H9 (cell line): Measurements from ENCODE around the gene PMEPA1. TPM values are rescaled to one million over a fixed set of nuclear protein-coding genes. Genes with fewer than 3 reads are reported as not detected.

Source experiments
- DNase-seq: peaks from one replicate; pipeline ENCODE4 v3.0.0-alpha.2; 2017
- H2AFZ ChIP-seq: one replicate; pipeline ENCODE4 v1.6.1; 2013; ENCODE audit warnings: mild to moderate bottlenecking, low read length, control low read depth, moderate library complexity
- H2AK5ac ChIP-seq: 2 replicates; pipeline ENCODE4 v1.6.1; 2013; ENCODE audit warnings: low read length, control low read depth, mixed read lengths; ENCODE audit not compliant: insufficient read length
- H2BK120ac ChIP-seq: one replicate; pipeline ENCODE4 v1.6.1; 2013; ENCODE audit warnings: low read depth, mild to moderate bottlenecking, low read length, control low read depth, inconsistent platforms; ENCODE audit not compliant: poor library complexity, severe bottlenecking
- H2BK12ac ChIP-seq: 2 replicates; pipeline ENCODE4 v1.6.1; 2013; ENCODE audit warnings: low read length, control low read depth, mixed read lengths, low read depth; ENCODE audit not compliant: insufficient read length
- H2BK15ac ChIP-seq: 2 replicates; pipeline ENCODE4 v1.6.1; 2013; ENCODE audit warnings: low read depth, low read length, control low read depth
- H2BK20ac ChIP-seq: one replicate; pipeline ENCODE4 v1.6.1; 2013; ENCODE audit warnings: low read depth, mild to moderate bottlenecking, low read length, control low read depth, inconsistent platforms; ENCODE audit not compliant: poor library complexity, severe bottlenecking
- H2BK5ac ChIP-seq: 2 replicates; pipeline ENCODE4 v1.6.1; 2013; ENCODE audit warnings: low read length, control low read depth, mixed read lengths; ENCODE audit not compliant: insufficient read length
- H3K14ac ChIP-seq: 2 replicates; pipeline ENCODE4 v1.6.1; 2013; ENCODE audit warnings: low read length, control low read depth; ENCODE audit not compliant: insufficient read depth
- H3K18ac ChIP-seq: 2 replicates; pipeline ENCODE4 v1.6.1; 2013; ENCODE audit warnings: low read depth, mild to moderate bottlenecking, mixed read lengths, low read length, control low read depth; ENCODE audit not compliant: insufficient read length
- H3K23ac ChIP-seq: 2 replicates; pipeline ENCODE4 v1.6.1; 2013; ENCODE audit warnings: low read length, control low read depth, mixed read lengths, low read depth; ENCODE audit not compliant: insufficient read length
- H3K23me2 ChIP-seq: 2 replicates; pipeline ENCODE4 v1.6.1; 2013; ENCODE audit warnings: low read depth, mild to moderate bottlenecking, mixed read lengths, low read length, control low read depth; ENCODE audit not compliant: insufficient read length, poor library complexity, severe bottlenecking
- H3K27ac ChIP-seq: 2 replicates; pipeline ENCODE4 v1.5.1; 2013; ENCODE audit warnings: low read length, control low read depth, mixed read lengths, low read depth; ENCODE audit not compliant: insufficient read length
- H3K27me3 ChIP-seq: 2 replicates; pipeline ENCODE4 v1.6.1; 2013; ENCODE audit warnings: low read length, control low read depth, inconsistent platforms; ENCODE audit not compliant: insufficient read depth
- H3K4ac ChIP-seq: 2 replicates; pipeline ENCODE4 v1.6.1; 2013; ENCODE audit warnings: low read depth, mild to moderate bottlenecking, control low read depth, inconsistent platforms, low read length, moderate library complexity
- H3K4me1 ChIP-seq: 2 replicates; pipeline ENCODE4 v1.6.1; 2013; ENCODE audit warnings: low read length, control low read depth, inconsistent platforms; ENCODE audit not compliant: insufficient read depth
- H3K4me2 ChIP-seq: 2 replicates; pipeline ENCODE4 v1.6.1; 2013; ENCODE audit warnings: low read length, control low read depth, mixed read lengths; ENCODE audit not compliant: insufficient read length, insufficient read depth
- H3K56ac ChIP-seq: 2 replicates; pipeline ENCODE4 v1.6.1; 2013; ENCODE audit warnings: low read depth, mild to moderate bottlenecking, mixed read lengths, low read length, control low read depth; ENCODE audit not compliant: insufficient read length
- H3K79me1 ChIP-seq: 2 replicates; pipeline ENCODE4 v1.6.1; 2013; ENCODE audit warnings: low read depth, mild to moderate bottlenecking, moderate library complexity, low read length, control low read depth, inconsistent platforms; ENCODE audit not compliant: insufficient read depth, poor library complexity, severe bottlenecking
- H3K79me2 ChIP-seq: 2 replicates; pipeline ENCODE4 v1.6.1; 2013; ENCODE audit warnings: low read length, control low read depth, inconsistent platforms; ENCODE audit not compliant: insufficient read depth
- H3K9ac ChIP-seq: 2 replicates; pipeline ENCODE4 v1.6.1; 2013; ENCODE audit warnings: low read length, control low read depth, mixed read lengths; ENCODE audit not compliant: insufficient read length; ENCODE audit errors: extremely low read depth
- H3K9me3 ChIP-seq: one replicate; pipeline ENCODE4 v1.6.1; 2013; ENCODE audit warnings: low read depth, low read length, inconsistent platforms; ENCODE audit not compliant: control insufficient read depth
- H3T11ph ChIP-seq: one replicate; pipeline ENCODE4 v1.6.1; 2013; ENCODE audit warnings: mild to moderate bottlenecking, low read length, control low read depth, inconsistent platforms
- H4K20me1 ChIP-seq: one replicate; pipeline ENCODE4 v1.6.1; 2013; ENCODE audit not compliant: control insufficient read depth, insufficient read length, insufficient read depth
- H4K5ac ChIP-seq: 2 replicates; pipeline ENCODE4 v1.6.1; 2013; ENCODE audit warnings: low read depth, mild to moderate bottlenecking, mixed read lengths, low read length, control low read depth; ENCODE audit not compliant: insufficient read length
- H4K8ac ChIP-seq: replicated peaks from 2 replicates; pipeline ENCODE4 v1.6.1; 2013; ENCODE audit warnings: low read length, control low read depth, mixed read lengths, low read depth; ENCODE audit not compliant: insufficient read length
- H4K91ac ChIP-seq: 2 replicates; pipeline ENCODE4 v1.6.1; 2013; ENCODE audit warnings: low read depth, mild to moderate bottlenecking, moderate library complexity, mixed read lengths, low read length, control low read depth; ENCODE audit not compliant: insufficient read length
- H3K27ac Mint-ChIP-seq, 3 experiments: 2 replicates in 2 of 3; 3 replicates in 1 of 3; pipeline ENCODE4 v1.8.0; 2020 to 2021; ENCODE audit warnings: mixed read lengths in 3 of 3, mild to moderate bottlenecking in 1 of 3, moderate library complexity in 1 of 3
- H3K27me3 Mint-ChIP-seq: 2 replicates; pipeline ENCODE4 v1.8.0; 2021; ENCODE audit warnings: low read depth, mild to moderate bottlenecking, moderate library complexity, mixed read lengths
- H3K36me3 Mint-ChIP-seq, 3 experiments: 2 replicates in 2 of 3; 3 replicates in 1 of 3; pipeline ENCODE4 v1.8.0; 2020 to 2021; ENCODE audit warnings: low read depth in 3 of 3, mixed read lengths in 3 of 3; ENCODE audit not compliant: insufficient read depth in 1 of 3
- H3K4me1 Mint-ChIP-seq, 2 experiments: 2 replicates each; pipeline ENCODE4 v1.8.0; 2020; ENCODE audit warnings: mixed read lengths in 2 of 2
- H3K4me3 Mint-ChIP-seq, 2 experiments: 2 replicates in 1 of 2; 3 replicates in 1 of 2; pipeline ENCODE4 v1.8.0; 2020 to 2021; ENCODE audit warnings: mild to moderate bottlenecking in 2 of 2, mixed read lengths in 2 of 2, moderate library complexity in 1 of 2
- H3K9me3 Mint-ChIP-seq, 2 experiments: 2 replicates in 1 of 2; 3 replicates in 1 of 2; pipeline ENCODE4 v1.8.0; 2020; ENCODE audit warnings: mild to moderate bottlenecking in 2 of 2, mixed read lengths in 2 of 2, moderate library complexity in 1 of 2
- WGBS: extraction: QIAGEN DNeasy Blood & Tissue Kit; methylation state at CpG from one replicate; pipeline ENCODE4 v1.1.7; 2013; ENCODE audit warnings: missing lambda C conversion rate, low lambda C conversion rate, mixed read lengths; ENCODE audit not compliant: insufficient read length; ENCODE audit errors: extremely low coverage; 5-methylcytosine and 5-hydroxymethylcytosine counted together
- total RNA-seq: library from RNA; stranded (reverse); gene quantifications from 2 replicates; pipeline ENCODE4 v1.2.1, GENCODE V29; 2021
- TF ChIP-seq, protein P1 (sequence below): fragments of 200-600 bp; sonication (generic); conservative IDR thresholded peaks from 3 replicates; pipeline ENCODE4 v1.8.0; 2021; ENCODE audit warnings: antibody characterized with exemption, mild to moderate bottlenecking

The PMEPA1 gene
- total RNA-seq, 1 experiment from 2014 or later: 34.6 TPM

DNA sequence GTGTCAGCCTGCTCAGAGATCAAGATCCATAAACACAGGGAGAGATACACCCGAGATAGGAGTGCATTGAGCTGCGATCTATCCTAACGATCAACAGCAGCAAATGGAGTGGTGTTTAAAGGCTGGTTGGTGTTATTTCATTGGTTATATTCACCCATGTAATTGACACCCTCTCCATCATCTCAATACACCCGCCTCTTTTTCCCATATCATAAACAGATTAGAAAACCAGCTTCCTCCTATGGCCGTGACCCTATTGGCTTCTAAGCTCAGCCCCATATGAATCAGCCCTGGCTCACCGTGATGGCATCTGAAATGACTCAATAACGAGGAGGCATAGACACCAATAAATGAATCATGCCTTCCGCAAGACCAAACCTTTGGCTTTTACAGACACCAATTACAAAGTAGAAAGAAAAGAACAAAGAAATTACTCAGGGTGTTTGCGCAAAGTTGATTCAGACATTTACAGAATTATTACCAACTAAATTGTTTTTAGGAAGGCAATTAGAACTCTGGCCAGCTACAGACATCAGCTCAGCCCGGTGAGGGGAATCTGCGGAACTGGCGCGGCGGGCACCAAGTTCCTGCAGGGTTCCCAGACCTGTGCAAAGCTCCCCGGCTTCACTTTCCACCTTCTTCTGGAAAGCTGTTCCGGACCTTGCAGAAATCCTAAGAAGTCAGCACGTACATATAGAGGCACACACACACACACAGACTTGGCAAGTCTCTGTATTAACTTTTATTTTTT lies 11.5 kb downstream of the PMEPA1 start:
- peaks cover 19 to 65% of the 10 kb centered on the region in 2 experiments for H3K4me1 Mint-ChIP-seq

More for the DNA sequence above, 11.5 kb downstream of the PMEPA1 start:
- Histone ChIP-seq H3K27me3 (no peaks in the 10 kb centered on the region), H3K56ac (no peak overlapping the region), H3K9ac (no peak overlapping the region), H3K4me1 (peaks cover 2% of the 10 kb centered on the region; the same call in 1 of the 2 replicates), H3K14ac (no peak overlapping the region), H4K91ac (no peak overlapping the region), H2BK120ac (no peak overlapping the region), H3K23ac (no peak overlapping the region), H2AK5ac (no peak overlapping the region), H2BK12ac (no peak overlapping the region), H3K18ac (no peak overlapping the region), H4K20me1 (no peaks in the 10 kb centered on the region), H2BK5ac (no peak overlapping the region), H2BK20ac (no peak overlapping the region), H2AFZ (no peak overlapping the region), H4K5ac (no peak overlapping the region), H3K23me2 (no peaks in the 10 kb centered on the region), H3K9me3 (no peaks in the 10 kb centered on the region), H3K79me1 (peaks cover 14% of the 10 kb centered on the region), H3K4me2 (no peak overlapping the region), H3K4ac (no peak overlapping the region), H4K8ac (no peak overlapping the region), H3K79me2 (peaks cover 72% of the 10 kb centered on the region; the same call in 1 of the 2 replicates), H2BK15ac (no peak overlapping the region), H3T11ph (no peak overlapping the region), H3K27ac (no peak overlapping the region)
- WGBS: no CpG with 5 or more reads among the region's 17 CpGs
- H3K36me3 Mint-ChIP-seq: peaks cover 0 to 6% (median 0%) of the 10 kb centered on the region in 3 experiments; a peak in 2 of 7 replicates
- no peaks in the 10 kb centered on the region for H3K9me3 Mint-ChIP-seq
- no peak overlapping the region for H3K4me3 Mint-ChIP-seq
- TF ChIP-seq, protein P1, sequence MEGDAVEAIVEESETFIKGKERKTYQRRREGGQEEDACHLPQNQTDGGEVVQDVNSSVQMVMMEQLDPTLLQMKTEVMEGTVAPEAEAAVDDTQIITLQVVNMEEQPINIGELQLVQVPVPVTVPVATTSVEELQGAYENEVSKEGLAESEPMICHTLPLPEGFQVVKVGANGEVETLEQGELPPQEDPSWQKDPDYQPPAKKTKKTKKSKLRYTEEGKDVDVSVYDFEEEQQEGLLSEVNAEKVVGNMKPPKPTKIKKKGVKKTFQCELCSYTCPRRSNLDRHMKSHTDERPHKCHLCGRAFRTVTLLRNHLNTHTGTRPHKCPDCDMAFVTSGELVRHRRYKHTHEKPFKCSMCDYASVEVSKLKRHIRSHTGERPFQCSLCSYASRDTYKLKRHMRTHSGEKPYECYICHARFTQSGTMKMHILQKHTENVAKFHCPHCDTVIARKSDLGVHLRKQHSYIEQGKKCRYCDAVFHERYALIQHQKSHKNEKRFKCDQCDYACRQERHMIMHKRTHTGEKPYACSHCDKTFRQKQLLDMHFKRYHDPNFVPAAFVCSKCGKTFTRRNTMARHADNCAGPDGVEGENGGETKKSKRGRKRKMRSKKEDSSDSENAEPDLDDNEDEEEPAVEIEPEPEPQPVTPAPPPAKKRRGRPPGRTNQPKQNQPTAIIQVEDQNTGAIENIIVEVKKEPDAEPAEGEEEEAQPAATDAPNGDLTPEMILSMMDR: no peak
- DNase-seq: no peak
- H3K27ac Mint-ChIP-seq: no peak overlapping the region; a peak in 1 of 7 replicates
- H3K27me3 Mint-ChIP-seq: no peaks in the 10 kb centered on the region
